ENCODE data around the gene REPIN1. TPM values are rescaled to one million over a fixed set of nuclear protein-coding genes. Genes with fewer than 3 reads are reported as not detected.
A peak's percentile ranks its signal among the peaks of the same experiment; 100 is the strongest.

Gene REPIN1
- total RNA-seq, 4 donors from 2014 or later = 66.8 to 143 (median 97.7) TPM

DNA sequence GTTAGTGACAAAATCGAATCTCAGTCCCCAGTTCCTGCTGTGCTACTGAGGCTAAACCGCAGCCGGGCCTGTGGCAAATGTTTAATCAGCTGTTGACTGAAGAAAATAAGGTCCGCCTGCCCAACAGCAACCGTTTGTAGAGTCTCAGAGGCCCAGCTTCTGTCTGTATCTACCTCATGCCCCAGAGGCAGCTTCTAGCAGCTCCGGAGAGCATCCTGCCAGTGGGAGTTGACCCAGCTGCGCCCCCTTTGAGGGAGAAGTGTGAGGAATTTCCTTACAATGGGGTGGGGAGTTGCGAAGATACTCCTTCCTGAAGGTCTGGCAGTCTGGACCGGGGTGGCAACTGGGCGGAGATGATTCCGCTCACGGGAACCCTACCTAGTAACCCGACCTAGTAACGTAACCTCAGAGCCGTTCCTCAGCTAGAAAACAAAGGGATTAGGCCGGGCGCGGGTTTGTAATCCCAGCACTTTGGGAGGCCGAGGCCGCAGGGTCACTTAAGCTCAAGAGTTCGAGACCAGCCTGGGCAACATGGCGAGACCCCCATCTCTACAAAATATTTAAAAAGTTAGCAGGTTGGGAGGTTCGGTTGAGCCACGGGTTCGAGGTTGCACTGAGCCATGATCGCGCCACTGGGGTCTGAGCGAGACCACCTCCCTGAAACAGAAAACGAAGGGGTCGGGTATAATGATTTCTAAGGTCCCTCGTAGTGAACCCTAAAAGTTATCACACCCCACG lies 9.7 kb downstream of the REPIN1 start:
- TF ChIP-seq EP300 (IDR thresholded peaks at IDR 0.05) = no peak
- TF ChIP-seq, protein P1, sequence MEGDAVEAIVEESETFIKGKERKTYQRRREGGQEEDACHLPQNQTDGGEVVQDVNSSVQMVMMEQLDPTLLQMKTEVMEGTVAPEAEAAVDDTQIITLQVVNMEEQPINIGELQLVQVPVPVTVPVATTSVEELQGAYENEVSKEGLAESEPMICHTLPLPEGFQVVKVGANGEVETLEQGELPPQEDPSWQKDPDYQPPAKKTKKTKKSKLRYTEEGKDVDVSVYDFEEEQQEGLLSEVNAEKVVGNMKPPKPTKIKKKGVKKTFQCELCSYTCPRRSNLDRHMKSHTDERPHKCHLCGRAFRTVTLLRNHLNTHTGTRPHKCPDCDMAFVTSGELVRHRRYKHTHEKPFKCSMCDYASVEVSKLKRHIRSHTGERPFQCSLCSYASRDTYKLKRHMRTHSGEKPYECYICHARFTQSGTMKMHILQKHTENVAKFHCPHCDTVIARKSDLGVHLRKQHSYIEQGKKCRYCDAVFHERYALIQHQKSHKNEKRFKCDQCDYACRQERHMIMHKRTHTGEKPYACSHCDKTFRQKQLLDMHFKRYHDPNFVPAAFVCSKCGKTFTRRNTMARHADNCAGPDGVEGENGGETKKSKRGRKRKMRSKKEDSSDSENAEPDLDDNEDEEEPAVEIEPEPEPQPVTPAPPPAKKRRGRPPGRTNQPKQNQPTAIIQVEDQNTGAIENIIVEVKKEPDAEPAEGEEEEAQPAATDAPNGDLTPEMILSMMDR (IDR thresholded peaks at IDR 0.05) = peak in 1 of 3 experiments; percentile 12

DNA sequence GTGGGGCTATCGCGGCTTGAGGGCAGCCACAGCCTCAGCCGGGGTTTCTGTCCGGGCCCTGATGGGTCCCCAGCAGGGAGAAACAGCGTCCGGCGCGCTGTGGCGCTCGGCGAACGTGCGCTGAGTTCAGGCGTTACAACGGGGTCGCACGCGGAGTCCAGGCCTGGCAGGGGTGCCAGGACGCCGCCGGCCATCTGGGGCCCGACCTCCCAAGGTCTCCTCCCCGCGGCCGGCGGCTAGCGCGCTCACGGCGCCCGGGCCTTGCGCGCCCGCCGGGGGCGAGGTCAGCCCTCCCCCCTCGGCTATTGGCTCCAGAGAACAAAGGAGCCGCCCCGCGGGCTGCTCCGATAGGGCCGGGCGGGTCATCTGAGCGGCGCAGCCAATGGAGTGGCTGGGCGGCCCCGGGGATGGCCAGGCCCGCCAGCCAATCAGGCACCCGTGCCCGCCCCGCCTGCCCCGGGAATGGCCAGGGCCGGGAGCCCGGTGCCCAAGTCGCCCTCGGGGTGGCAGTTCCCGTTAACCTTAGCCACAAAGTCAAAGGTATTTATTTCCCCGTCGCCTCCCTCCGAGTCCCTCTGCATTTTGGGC lies 10.3 kb downstream of the REPIN1 start, which contains the start of gene ZNF775:
Gene ZNF775 (plus strand): TSS at position 478 of the 588 bp plus-strand sequence. CDS start 9,141 bp downstream, outside the sequence.
- Histone ChIP-seq H3K27me3 (no peaks in the 10 kb centered on the region), H3K27ac (replicated peaks in 1 of 4) (peak within 1 kb of the TSS; percentile 91 to 96 (median 93)), H3K4me3 (peak within 1 kb of the TSS; percentile 86 to 96 (median 94)), H3K9me3 (no peaks in the 10 kb centered on the region), H3K4me1 (peaks cover 23 to 54% (median 49%) of the 10 kb centered on the region in 4 donors), H3K36me3 (peaks cover 0 to 11% (median 4%) of the 10 kb centered on the region in 4 donors)
- intact Hi-C loops (cut with DNase I) = no loop called here
- peak; percentile 97 for DNase-seq (ENCODE audit: extremely low spot score)
- TF ChIP-seq POLR2AphosphoS5 (IDR thresholded peaks at IDR 0.05) = peak; percentile 64 to 87
- peak; percentile 79 for TF ChIP-seq POLR2A (IDR thresholded peaks at IDR 0.05; ENCODE audit: low read depth)
- TF ChIP-seq, protein P1 (IDR thresholded peaks at IDR 0.05) = no peak
- TF ChIP-seq EP300 (IDR thresholded peaks at IDR 0.05) = no peak
- 0% methylated on average over 26 of the region's 60 CpGs for WGBS

More for the DNA sequence above, 9.7 kb downstream of the REPIN1 start:
- H3K4me1 ChIP-seq = peaks cover 30 to 54% (median 49%) of the 10 kb centered on the region in 4 donors
- peak; percentile 92 for DNase-seq (ENCODE audit: extremely low spot score)
- 7% methylated on average over 25 of the region's 32 CpGs for WGBS
- peak overlapping the region; percentile 86 to 96 (median 94) for H3K4me3 ChIP-seq
- intact Hi-C loops (cut with DNase I) = no loop called here
- H3K27me3 ChIP-seq = no peaks in the 10 kb centered on the region
- peaks cover 0 to 17% (median 11%) of the 10 kb centered on the region in 4 donors for H3K36me3 ChIP-seq
- H3K9me3 ChIP-seq = no peaks in the 10 kb centered on the region
- peak overlapping the region; percentile 91 to 96 (median 93) for H3K27ac ChIP-seq (replicated peaks in 1 of 4)

DNA sequence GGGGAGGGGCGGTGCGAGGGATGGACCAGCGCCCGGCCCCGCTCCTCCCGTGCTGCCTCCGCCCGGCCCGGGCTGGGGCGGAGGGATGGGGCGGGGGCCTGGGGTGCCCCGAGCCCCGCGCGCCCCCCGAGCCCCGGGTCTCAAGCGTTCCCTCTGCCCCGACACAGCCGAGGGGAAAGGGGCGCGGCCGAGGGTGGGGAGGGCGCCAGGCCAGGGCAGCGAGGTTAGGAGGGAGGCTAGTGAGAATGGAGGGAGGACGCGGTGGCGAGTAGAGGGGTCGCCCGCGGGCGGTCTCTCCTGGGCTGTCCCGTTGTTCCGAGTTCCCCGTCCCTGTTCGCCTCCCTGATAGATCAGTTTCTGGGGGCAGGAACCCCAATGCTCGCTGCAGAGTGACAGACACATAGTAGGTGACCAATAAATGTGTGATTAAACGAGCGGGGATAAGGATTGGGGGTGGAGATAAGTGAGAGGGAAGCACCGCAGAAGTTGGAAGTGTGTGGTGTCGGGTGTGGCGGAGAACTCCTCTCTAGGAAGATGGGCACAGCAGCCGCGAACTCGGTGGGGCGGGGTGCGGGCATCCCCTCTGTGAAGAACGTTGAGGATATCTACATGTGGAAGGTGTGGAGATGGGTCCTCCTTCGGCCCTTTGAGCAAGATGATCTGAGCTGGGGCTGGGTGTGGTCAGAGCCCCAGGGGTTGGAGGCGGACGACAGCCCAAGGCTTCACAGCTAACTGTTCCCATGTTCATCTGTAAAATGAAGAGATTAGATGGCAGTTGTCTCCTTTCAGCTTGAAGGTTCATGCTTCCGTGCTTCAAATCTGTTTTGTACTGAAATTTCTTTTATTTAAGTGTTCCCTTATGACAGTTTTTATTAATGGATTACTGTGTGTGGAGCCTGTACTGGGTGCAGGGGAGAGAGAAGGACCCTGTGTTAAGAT lies 11.1 kb downstream of the REPIN1 start:
- H3K27ac ChIP-seq (replicated peaks in 1 of 4) = peak overlapping the region; percentile 91 to 96 (median 93)
- 2% methylated on average over 29 of the region's 52 CpGs for WGBS
- DNase-seq (ENCODE audit: extremely low spot score) = no peak
- H3K27me3 ChIP-seq = no peaks in the 10 kb centered on the region
- intact Hi-C loops (cut with DNase I) = no loop called here
- TF ChIP-seq, protein P1 (IDR thresholded peaks at IDR 0.05) = no peak
- TF ChIP-seq EP300 (IDR thresholded peaks at IDR 0.05) (no peak), POLR2A (IDR thresholded peaks at IDR 0.05; ENCODE audit: low read depth) (no peak), POLR2AphosphoS5 (IDR thresholded peaks at IDR 0.05) (no peak)
- peaks cover 0 to 3% (median 0%) of the 10 kb centered on the region in 4 donors for H3K36me3 ChIP-seq
- H3K9me3 ChIP-seq = no peaks in the 10 kb centered on the region
- H3K4me1 ChIP-seq = peaks cover 20 to 60% (median 55%) of the 10 kb centered on the region in 4 donors
- H3K4me3 ChIP-seq = peak overlapping the region; percentile 86 to 96 (median 94)

DNA sequence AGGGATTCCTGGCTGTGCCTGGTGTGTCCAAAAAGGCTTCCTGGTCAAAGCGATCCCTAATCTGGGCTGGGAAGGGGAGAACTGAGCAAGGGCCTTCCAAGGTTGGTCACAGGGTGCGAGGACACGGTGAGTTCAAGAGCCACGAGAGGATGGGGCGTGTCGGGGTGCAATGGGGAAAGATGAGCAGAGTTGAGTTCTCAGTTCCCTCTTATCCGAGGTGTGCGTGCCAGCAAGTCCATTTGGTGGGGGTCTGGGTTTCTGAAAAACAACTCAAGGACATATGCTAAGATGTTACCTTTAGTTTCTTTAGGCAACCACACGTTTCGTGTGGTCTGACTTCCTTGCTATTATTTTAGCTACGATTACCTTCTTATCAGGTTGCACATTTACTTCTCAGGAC lies 11.8 kb downstream of the REPIN1 start:
- peak overlapping the region in 3 of 4 donors; percentile 86 to 96 (median 94) for H3K4me3 ChIP-seq
- peaks cover 20 to 65% (median 63%) of the 10 kb centered on the region in 4 donors for H3K4me1 ChIP-seq
- peaks cover 0 to 3% (median 0%) of the 10 kb centered on the region in 4 donors for H3K36me3 ChIP-seq
- TF ChIP-seq POLR2AphosphoS5 (IDR thresholded peaks at IDR 0.05) = no peak
- TF ChIP-seq, protein P1 (IDR thresholded peaks at IDR 0.05) = no peak
- no peak for TF ChIP-seq EP300 (IDR thresholded peaks at IDR 0.05)
- no peak for TF ChIP-seq POLR2A (IDR thresholded peaks at IDR 0.05; ENCODE audit: low read depth)
- no peaks in the 10 kb centered on the region for H3K9me3 ChIP-seq
- H3K27me3 ChIP-seq = no peaks in the 10 kb centered on the region
- intact Hi-C loops (cut with DNase I) = no loop called here
- WGBS = 80% methylated on average over 11 of the region's 11 CpGs
- peak overlapping the region; percentile 91 to 96 (median 93) for H3K27ac ChIP-seq (replicated peaks in 1 of 4)
- DNase-seq (ENCODE audit: extremely low spot score) = no peak
